ENCODE results near the gene MCAM. TPM values are rescaled to one million over a fixed set of nuclear protein-coding genes. Genes with fewer than 3 reads are reported as not detected.

MCAM gene
- total RNA-seq, 1 experiment from 2014 or later: 38.8 TPM

DNA sequence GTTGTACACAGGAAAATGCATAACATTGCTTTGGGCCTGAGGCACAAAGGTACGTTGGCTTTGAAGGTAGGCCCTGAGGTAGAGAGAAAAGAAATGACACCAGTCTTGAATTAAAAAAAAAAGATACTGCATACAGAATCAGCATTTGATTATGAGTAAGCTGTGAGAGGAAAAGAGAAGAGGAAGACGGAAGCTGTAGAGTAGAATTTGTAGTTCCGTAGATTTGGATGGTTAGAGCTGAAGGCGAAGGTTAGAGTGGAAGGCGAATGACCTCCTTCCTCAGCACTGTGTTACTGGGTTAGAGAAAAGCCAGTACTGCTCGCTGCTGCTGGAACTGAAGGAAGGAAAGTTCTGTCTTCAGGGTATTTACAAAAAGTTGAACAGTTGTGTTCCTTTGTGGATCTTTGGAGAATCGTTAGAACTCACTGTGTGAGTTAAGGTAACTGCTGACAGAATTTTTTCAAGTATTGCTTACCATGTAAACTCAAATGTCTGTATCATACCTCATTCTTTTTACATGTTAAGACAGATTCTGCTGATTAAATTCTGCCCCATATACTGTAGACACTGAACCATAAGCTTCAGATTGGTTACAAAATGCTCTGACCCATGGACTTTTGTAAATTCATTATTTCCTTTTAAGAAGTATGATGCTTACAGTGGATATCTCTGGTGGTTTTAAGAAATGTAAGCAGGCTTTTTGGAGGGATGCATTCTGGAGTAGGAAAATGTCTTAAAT, 50.2 kb downstream of the MCAM start:
- DNase-seq: no peak
- no peaks in the 10 kb centered on the region for H3K9me2 ChIP-seq (ENCODE audit: insufficient read depth)
- POLR2A ChIA-PET (ENCODE audit: unreplicated experiment): no interaction called here
- H3K4me1 ChIP-seq (replicated peaks; ENCODE audit: insufficient read depth): no peaks in the 10 kb centered on the region
- TF ChIP-seq, protein P1, sequence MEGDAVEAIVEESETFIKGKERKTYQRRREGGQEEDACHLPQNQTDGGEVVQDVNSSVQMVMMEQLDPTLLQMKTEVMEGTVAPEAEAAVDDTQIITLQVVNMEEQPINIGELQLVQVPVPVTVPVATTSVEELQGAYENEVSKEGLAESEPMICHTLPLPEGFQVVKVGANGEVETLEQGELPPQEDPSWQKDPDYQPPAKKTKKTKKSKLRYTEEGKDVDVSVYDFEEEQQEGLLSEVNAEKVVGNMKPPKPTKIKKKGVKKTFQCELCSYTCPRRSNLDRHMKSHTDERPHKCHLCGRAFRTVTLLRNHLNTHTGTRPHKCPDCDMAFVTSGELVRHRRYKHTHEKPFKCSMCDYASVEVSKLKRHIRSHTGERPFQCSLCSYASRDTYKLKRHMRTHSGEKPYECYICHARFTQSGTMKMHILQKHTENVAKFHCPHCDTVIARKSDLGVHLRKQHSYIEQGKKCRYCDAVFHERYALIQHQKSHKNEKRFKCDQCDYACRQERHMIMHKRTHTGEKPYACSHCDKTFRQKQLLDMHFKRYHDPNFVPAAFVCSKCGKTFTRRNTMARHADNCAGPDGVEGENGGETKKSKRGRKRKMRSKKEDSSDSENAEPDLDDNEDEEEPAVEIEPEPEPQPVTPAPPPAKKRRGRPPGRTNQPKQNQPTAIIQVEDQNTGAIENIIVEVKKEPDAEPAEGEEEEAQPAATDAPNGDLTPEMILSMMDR (conservative IDR thresholded peaks at IDR 0.05): no peak
- no peak for TF ChIP-seq EZH2 (IDR thresholded peaks at IDR 0.05; ENCODE audit: low read depth)
- CTCF ChIA-PET: interaction anchor here (0.7 kb wide), 1 partner anchor 45 kb away, joined by 4 read pairs; no protein-coding TSS in a partner anchor
- no TSS peak for BruUV-seq (replicated peaks)
- intact Hi-C loops (cut with micrococcal nuclease; ENCODE audit: unreplicated experiment): no loop called here
- peaks cover 12% of the 10 kb centered on the region for H4K20me1 ChIP-seq (ENCODE audit: insufficient read depth)
- H3K27me3 ChIP-seq (ENCODE audit: insufficient read depth, low read depth): no peaks in the 10 kb centered on the region
- H3K4me2 ChIP-seq: no peak overlapping the region
- H3K79me2 ChIP-seq (ENCODE audit: low read depth): peaks cover 40% of the 10 kb centered on the region
- peaks cover 29% of the 10 kb centered on the region for H3F3A ChIP-seq (ENCODE audit: insufficient read depth, low read depth)
- no peak overlapping the region for H3K27ac ChIP-seq
- no peaks in the 10 kb centered on the region for H3K9me3 ChIP-seq (ENCODE audit: insufficient read depth, low read depth)
- no peak overlapping the region for H2AFZ ChIP-seq
- H3K36me3 ChIP-seq (ENCODE audit: low read depth): no peaks in the 10 kb centered on the region
- no peak overlapping the region for H3K4me3 ChIP-seq

DNA sequence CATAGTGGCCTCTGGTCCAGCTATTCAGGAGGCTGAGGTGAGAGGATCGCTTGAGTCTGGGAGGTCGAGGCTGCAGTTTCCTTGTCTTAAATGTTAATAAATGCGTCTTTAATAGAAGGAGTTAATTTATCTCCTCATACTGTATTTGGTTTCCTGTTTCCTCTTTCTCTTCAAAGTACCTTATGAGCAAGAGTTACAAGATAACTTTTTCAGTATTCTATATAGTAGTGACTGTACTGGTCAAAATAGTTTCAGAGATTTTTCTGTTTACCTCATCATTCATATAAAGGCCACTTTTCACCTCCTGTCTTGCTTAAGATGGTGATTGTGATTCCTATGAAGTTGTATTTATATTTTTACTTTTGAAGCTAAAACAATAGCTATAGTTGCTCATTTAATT, 50.9 kb downstream of the MCAM start:
- intact Hi-C loops (cut with micrococcal nuclease; ENCODE audit: unreplicated experiment): no loop called here
- Histone ChIP-seq H3K4me1 (replicated peaks; ENCODE audit: insufficient read depth) (no peaks in the 10 kb centered on the region), H3K27me3 (ENCODE audit: insufficient read depth, low read depth) (no peaks in the 10 kb centered on the region), H3K79me2 (ENCODE audit: low read depth) (peaks cover 40% of the 10 kb centered on the region), H3K9me2 (ENCODE audit: insufficient read depth) (no peaks in the 10 kb centered on the region), H4K20me1 (ENCODE audit: insufficient read depth) (peaks cover 12% of the 10 kb centered on the region), H3K4me2 (no peak overlapping the region), H3K9me3 (ENCODE audit: insufficient read depth, low read depth) (no peaks in the 10 kb centered on the region), H2AFZ (no peak overlapping the region), H3K36me3 (ENCODE audit: low read depth) (no peaks in the 10 kb centered on the region), H3F3A (ENCODE audit: insufficient read depth, low read depth) (peaks cover 25% of the 10 kb centered on the region), H3K27ac (no peak overlapping the region), H3K4me3 (no peak overlapping the region)
- no peak for DNase-seq
- no TSS peak for BruUV-seq (replicated peaks)
- TF ChIP-seq, protein P1 (conservative IDR thresholded peaks at IDR 0.05): no peak
- TF ChIP-seq EZH2 (IDR thresholded peaks at IDR 0.05; ENCODE audit: low read depth): no peak
- ChIA-PET POLR2A (ENCODE audit: unreplicated experiment) (no interaction called here), CTCF (no interaction called here)

DNA sequence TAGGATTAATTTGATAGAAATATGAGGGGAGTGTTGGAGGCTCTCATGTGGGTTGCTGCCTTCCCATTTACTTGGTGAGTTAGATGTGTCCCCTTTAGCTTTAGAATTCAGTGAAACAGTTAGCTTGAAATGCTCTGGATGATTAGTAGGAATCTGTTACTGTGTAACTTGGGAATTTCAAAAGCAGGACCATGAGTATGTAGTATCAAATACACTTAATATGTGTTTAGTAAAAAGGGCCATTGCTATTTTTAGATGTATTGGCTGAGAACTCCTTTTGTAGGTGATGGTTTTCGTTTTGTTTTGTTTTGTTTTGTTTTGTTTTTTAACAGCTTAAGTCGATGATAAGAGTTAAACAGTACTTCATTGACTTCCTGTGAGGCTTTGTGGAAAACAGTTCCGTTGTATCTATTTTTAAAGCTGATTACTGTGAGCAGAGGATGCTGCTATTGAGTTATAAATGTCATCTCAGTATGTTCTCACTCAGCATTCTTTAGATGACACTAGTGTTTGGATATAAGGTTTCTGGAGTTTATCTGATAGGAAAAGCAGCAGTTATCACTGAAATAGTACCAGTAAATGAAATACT, 53.5 kb downstream of the MCAM start:
- TF ChIP-seq EZH2 (IDR thresholded peaks at IDR 0.05; ENCODE audit: low read depth): no peak
- TF ChIP-seq, protein P1 (conservative IDR thresholded peaks at IDR 0.05): no peak
- POLR2A ChIA-PET (ENCODE audit: unreplicated experiment): no interaction called here
- H3K9me3 ChIP-seq (ENCODE audit: insufficient read depth, low read depth): no peaks in the 10 kb centered on the region
- intact Hi-C loops (cut with micrococcal nuclease; ENCODE audit: unreplicated experiment): no loop called here
- no peaks in the 10 kb centered on the region for H3K36me3 ChIP-seq (ENCODE audit: low read depth)
- CTCF ChIA-PET: interaction anchor here (0.6 kb wide), 1 partner anchor 8 kb away, joined by 4 read pairs; no protein-coding TSS in a partner anchor
- H4K20me1 ChIP-seq (ENCODE audit: insufficient read depth): peaks cover 21% of the 10 kb centered on the region
- H3F3A ChIP-seq (ENCODE audit: insufficient read depth, low read depth): peaks cover 22% of the 10 kb centered on the region
- H3K9me2 ChIP-seq (ENCODE audit: insufficient read depth): no peaks in the 10 kb centered on the region
- no peak for DNase-seq
- H3K27me3 ChIP-seq (ENCODE audit: insufficient read depth, low read depth): no peaks in the 10 kb centered on the region
- BruUV-seq (replicated peaks): no TSS peak
- no peak overlapping the region for H3K4me2 ChIP-seq
- no peak overlapping the region for H3K27ac ChIP-seq
- no peak overlapping the region for H3K4me3 ChIP-seq
- no peak overlapping the region for H2AFZ ChIP-seq
- peaks cover 56% of the 10 kb centered on the region for H3K79me2 ChIP-seq (ENCODE audit: low read depth)
- no peaks in the 10 kb centered on the region for H3K4me1 ChIP-seq (replicated peaks; ENCODE audit: insufficient read depth)

Data from PC-9 (cell line).